SIG-M5 treated with dmso at 0.1 percent for 504 hours (cell line): Measurements from ENCODE around the gene PTHLH.

Experiments used
- DNase-seq: peaks from one replicate; lab custom pipeline; 2025; ENCODE audit not compliant: unreplicated experiment; lab: John Stamatoyannopoulos, UW

PTHLH gene

DNA sequence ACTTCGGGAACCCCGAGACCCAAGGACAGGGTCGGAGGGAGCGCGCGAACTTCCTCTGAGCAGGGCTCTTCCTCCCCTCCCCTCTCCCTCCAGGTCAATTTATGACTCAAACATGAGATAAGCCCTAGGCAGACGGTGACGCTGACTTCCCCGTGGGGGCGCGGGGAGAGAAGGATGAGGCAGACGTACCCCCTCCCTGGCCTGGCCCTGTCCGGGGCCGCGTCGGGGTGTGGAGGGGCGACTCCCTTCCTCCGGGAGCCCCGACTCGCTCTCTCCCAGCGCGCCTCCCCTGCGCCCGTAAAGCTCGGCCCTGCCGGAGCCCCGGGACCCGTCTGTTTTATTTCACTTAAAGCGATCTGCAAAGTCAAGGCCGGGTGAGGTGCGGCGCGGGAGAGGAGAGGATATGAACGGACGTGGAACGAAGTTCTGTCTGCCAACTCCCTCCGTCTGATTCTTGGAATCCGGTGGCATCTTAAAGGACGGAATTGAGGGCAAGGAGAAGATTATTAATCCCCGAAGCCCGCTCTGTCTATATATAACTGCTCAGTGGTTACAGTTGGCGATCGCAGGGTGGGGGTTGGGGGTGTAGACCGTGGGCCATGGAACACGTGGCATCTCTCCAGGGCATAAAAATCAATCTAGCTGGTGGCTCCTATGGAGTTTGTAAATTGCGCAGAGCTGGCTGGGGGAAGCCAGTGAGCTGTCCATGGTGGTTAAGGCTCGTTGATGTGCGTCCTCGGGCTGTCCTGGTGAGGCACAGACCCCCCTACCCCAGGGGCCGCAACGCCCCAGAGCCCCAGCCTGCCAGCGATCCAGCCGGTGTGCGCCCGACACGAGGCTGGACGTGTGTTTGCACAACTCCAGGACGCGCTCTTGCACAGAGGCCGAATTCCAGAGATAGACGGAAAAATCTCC, 2.9 kb upstream of the PTHLH start:
- DNase-seq = peak; percentile 18

DNA sequence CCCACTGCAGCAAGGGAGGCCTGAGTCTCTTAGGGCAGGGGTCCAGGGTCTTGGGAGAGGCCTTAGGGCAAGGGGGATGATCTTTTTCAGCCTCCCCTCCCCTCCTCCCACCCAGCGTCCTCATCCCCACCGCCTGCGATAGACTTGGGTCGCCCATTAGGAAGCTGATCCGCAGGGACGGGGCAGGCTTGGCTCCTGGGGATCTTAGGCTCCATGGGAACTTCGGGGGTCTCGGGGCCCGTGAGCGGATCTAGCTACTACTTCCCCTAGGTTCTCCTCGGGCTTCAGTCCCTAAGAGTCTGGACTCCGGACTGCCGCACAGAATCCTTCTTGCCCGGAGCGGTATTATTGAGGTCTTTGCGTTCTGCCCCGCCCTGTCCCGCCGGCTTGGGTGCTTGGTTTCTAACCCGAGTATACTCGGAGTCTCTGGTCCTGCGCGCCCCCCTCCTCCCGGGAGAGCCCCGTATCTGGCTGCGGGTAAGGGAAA, 2.2 kb upstream of the PTHLH start:
- no peak for DNase-seq

DNA sequence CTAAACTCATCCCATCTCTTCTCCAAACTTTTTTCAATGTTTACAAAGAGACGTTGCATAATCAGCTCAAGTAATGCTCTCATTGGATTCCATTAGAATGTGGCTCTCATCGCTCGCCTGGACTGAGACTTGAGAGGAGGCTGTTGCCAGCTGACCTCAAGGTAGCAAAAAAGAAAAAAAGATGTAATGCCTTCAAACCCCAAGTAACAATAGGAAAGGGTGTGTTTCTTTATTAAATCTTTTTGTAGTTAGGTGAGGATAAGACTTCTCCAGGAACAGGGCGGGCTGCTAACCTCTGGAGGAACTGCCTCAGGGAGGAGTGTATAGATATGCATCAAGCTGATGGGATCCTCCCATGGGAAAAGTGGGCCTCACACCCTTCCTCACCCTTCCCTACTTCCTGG, 956 bp upstream of the PTHLH start:
- no peak for DNase-seq

DNA sequence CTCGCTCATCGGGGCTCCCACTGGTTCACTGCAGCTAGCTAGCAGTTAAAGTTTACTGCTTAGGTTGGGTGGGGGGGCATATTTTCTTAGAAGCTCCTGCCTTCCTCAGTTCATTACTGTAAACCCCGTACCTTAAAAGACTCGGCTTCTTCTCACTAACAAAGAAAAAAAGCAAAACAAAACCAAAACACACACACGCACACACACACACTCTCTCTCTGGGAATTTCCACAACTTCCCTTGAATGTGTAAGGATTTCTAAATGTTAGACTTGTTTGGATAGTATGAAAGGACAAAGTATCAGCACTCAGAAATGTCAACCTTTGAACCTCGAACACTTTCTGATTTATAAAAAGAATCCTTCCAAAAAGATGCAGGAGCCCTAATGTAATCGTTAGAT, 927 bp downstream of the PTHLH start:
- no peak for DNase-seq

DNA sequence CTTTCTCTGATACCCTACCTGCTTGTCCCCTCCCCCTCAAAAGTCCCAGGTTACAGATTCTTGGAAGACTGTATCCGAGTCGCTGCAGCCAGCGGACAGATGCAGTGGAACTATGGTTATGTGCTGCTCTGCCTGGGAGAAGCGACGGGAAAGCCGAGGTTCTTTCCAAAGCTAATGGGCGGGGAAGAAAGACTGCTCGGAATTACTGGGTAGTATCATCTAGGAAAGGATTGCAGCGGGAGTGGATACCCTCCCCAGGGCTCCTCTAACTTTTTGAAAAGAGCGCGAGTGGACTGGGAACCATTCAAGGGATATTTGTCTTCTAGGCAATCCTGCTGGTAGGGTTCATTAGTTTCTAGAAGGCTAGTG, 1.4 kb downstream of the PTHLH start:
- no peak for DNase-seq

DNA sequence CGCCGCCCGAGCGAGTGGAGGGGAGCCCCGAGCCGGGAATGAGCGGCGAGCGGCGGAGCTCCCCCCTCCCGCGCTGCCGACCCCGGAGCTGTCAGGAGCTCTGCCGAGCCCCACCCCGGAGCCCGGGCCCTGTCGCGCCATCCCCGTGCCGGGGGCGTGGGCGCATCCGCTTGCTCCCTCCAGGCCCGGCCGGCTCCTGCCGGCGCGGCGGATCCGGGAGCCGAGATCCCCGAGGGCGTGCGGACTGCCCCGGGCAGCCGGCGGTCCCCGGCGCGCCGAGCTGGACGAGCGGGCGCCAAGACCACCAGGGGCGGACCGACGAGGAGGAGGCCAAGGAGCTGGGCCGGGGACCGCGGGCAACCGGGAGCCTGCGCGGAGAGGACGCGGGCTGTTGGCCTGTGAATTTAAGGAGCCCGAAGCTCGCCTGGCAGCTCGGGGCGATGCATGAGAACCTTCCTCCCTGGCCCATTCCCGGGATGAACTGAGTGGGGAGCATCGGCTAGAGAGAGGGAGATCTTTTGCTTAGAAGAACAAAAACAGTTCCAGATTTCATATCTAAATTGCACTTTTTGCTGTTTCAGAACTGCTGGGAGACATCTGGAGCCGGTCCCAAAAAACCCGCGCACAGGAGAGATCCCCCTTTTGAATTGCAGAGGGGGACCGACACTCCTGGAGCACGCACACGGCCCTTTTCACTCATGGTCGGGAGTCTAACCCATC, 2.0 kb downstream of the PTHLH start:
- no peak for DNase-seq

DNA sequence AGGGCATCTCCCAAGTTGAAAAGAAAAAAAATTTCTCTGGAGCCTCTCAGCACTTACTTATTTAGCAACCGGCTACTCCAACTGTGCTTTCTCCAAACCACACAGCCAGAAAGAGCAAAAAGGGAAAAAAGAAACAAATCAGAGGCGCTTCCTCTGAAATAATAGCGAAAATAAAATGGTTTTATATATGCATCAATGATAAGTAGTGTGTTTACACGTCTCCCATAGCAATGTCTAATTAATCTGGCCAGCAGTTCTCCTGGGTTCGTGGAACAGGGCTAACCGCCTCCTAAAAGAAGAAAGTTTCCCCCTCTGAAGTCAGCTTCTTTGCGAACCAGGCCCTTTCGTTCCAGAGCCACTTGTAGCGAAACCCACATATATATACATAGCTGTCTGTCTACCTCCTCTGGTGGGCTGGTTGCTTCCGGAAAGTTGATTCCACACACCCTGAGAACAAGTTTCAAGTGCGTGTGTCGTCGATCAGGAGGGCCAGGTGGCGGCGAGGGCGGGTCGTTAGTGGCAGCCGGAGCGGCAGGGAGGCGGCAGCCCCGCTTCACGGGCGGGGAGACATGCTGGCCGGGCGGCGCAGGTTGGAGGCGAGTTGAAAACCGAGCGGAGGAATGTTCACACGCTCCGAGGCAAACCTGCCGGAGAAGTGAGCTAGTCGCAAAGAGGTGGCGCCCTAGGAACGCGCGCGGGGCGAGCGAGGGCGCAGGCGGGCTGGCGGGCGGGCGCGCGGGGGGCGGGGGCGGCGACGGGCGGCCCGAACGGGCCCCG, 2.7 kb downstream of the PTHLH start:
- DNase-seq = peak; percentile 32

DNA sequence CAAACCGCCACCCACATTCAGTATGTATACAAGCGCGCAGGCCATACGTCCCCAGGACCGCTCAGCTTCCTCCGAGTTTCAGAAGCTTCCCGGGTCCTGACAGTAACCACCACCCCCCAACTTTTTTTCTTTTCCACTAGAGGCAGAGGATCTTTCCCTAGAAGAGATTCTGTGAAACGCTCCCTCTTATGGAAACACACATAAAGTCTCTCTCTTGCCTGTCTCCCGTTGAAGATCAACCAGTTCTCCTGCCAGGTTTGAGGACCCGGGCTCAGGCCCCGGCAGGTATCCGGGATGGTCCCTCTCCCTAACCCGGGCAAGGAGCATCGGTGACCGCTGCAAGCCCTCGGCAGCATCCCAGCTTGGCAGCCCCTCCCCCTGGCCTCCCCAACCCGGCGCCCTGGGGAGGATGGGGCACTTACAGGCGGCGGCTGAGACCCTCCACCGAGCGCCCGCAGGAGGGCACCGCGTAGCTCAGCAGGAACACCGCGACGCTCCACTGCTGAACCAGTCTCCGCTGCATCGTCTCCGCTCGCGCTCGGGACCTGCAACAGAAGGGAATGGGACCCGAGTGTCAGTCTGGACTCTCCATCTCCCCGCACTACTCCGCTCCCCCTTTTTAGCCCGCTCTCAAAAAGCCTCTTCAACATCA, 3.4 kb downstream of the PTHLH start:
- no peak for DNase-seq

DNA sequence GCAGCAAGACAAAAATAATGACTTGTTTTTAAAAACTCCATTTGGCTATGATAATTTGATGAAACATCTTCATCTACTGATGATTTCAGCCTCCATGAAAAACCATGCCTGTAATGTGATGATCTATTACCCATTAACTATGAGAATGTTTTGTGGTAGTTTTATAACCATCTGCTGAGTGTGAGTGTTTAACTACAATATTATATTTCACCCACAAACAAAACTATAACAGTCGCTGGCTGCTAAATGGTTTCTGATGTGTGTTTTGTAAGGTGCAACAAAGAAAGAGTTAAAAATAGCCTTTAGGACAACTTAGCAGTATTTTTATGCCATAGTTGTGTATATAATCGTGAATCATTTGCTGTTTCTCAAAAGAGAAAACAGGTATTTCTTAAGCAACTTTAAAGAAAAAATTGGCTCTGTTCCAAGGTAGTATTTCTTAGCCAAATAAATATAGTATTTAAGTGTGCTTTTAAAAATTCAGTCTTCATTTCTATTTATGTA, 4.9 kb downstream of the PTHLH start:
- no peak for DNase-seq

DNA sequence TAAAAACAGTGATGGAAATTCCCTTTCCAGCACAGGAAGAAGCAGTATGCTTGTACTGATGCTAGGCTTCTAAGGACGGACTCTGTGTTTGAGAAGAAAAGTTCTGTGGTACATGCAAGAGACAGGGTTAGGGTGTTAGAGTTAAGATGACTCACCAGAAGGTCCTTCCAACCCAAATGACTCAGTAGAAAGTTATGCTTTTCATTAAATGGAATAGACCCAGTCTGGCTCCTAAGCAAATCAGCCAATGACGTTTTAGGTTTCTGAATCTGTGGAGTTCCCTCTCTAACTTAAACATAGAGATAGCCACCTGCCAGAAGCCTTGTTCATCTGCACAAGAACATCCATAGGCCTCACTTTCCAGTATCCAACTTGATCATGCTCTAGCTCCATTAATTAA, 5.7 kb downstream of the PTHLH start:
- peak; percentile 23 for DNase-seq

DNA sequence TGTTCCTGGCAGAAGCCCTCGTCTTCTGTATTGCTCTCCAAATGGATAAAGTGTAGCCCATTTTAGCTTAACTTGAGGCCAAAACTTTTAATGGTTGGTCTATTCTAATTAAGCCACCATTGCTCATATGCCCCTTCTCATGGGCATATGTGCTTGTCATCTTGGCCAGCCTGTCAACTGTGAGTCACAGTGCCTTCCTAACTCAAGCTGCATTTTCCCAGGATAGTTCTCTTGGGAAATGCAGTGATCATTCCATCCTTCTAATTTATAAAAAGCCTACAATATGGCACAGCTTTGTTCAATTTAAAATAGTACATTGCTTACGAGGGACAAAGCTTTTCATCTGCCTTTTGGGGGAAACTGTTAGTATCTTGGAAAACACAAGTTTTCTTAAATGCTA, 6.6 kb downstream of the PTHLH start:
- no peak for DNase-seq

DNA sequence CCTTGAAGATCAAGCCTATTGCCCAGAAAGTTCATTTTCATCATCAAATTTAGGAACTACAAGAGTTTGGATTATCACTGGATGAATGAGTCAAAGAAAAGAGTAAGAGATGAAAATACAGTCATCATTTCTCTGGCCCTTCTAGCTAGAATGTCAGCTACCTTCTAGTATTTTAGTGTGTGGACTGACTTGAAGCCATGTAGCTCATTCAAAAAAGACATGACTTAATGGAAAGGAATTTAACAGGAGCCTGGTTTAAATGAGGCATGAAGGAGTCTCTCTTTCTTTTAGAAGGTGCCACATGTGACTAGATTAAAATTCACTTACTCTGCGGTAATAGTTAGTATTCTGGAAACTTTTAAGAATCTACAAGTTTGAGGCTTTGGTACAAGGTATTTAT, 7.1 kb downstream of the PTHLH start:
- no peak for DNase-seq

DNA sequence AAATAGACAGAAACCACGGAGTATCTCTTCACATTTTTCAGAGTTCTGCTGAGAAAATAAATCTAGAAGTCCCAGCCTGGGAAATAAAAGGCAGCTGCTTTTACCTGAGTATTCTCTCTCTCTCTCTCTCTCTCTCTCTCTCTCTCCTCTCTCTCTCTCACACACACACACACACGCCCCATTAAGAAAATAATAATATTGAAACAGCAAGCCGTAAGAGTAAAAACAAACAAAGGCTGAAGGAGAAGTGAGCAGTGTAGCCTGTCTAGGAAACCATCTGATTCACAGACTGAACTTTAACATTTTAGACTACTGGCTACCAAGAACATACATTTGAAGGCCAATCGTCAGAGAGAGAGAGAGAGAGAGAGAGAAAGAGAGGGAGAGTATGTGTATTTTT, 8.4 kb downstream of the PTHLH start:
- DNase-seq = no peak

DNA sequence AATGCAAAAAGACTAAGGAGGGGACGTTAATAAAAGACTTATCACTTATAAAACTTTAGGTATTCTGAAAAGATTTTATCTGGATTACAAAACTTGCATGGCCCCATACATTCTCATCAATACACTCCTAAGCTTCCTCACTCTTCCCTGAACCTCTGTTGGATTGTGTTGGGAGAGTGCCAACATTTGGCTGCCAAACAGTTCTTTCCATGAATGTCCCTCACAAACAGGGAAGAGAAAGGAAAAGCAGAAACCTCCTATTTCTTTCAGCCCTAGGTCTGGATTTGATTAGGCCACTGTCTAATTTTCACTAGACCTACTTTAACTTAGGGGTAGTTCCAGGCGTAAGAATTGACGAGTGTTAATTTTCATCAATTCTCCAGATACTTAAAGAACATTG, 11.7 kb downstream of the PTHLH start:
- DNase-seq = no peak

DNA sequence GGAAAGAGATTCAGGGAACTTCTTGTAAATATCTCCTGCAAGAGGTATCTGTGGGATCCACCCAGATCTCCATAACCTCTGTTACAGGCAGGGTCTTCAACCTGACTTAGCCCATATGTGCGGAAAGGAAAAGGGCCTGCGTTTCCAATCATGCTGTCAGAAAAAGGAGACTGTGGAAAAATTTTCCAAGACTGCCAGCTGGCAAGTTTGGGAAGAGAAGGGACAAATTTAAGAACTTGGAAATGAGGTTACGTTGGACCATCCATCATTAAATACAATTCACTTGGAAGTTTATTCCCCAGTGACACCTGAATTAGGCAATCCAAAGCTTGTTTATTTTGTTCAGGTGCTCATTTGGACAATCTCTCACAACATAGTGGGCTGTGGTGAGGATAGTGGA, 13.9 kb downstream of the PTHLH start:
- DNase-seq = no peak

DNA sequence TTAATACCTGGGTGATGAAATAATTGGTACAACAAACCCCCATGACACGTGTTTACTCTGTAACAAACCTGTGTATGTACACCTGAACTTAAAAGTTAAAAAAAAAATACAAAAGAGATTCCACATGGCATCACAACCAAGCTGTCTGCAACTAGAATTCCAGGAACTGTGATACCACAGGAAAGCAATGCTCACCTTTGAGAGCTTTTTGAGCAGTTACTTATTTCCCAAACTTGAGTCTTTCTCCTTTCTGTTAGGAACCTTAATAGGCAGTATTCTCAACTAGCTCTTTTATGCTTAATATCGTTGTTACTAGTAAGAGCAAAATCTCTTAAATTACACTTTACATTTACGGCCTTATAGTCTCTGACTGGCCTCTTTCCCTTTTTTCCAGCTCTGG, 15.2 kb downstream of the PTHLH start:
- no peak for DNase-seq

DNA sequence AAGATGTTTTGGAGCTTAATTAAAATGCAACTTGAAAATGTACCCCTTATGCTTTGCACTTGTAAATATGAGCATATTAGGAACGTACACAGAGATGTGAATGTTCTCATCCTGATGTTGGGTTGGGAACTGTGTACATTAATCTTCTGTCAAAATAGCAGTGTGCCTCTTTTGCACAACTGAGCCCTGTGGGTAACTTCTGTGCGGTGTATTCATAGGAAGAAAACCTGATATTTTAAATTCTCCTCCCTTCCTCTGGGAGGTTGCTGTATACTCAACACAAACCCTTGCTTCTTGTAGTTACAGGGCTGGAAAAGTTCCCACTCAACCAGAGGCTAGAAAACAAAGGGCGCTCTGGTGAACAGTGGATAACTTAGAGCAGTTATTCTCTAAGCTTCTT, 18.7 kb downstream of the PTHLH start:
- DNase-seq = no peak

DNA sequence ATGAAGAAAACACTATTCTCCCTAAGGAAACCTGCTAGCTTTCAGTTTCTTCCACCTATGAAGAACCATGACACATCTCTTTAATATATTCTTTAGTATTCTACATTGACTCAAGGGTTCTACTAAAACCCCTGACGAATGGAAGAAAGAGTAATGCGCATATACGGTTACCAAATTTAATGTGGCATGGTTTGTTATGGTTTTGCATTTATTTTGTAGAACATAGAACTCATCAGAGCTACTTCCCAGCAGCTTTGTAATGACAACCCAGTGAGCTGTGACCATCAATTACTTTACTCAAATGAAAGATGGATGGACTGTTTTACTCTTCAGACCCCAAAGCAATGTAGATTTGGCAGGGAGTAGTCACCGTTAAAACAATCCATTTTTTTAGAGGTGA, 19.2 kb downstream of the PTHLH start:
- no peak for DNase-seq

DNA sequence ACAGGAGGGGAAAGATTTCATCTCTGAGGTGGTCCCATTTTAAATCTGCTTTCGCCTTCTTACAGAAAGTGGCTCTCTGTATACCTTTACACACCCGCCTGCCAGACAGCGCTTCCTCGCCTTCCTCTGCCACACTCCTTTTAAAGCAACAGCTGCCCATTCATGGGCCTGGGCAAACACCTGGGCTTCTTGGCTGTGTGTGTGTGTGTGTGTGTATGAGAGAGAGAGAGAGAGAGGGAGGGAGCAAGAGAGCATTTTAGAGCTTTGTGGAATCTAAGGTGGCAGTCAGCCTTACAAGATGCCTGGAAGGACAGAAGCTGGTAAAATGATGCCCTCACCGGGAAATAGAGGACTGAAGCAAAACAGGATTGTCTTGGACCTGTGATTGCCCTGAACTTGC, 20.0 kb downstream of the PTHLH start:
- no peak for DNase-seq

DNA sequence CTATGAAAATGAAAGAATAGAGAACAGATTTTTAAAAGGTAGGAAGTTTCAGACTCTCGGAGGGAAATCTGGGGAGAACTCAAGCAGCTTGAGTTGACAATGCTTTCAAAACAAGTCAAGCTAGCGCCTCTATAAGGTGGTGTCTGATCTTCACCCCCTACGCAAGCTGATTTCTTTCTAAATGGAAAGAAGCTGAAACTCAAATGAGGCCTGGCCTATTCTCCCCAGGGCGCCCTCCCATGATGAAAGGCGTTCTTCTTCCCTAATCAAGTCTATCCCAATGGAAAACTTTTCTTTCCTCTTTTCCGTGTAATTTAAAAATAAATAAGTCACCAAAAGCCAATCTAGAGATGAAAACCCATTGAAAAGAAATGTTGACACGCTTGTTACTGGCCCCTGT, 20.6 kb downstream of the PTHLH start:
- no peak for DNase-seq

DNA sequence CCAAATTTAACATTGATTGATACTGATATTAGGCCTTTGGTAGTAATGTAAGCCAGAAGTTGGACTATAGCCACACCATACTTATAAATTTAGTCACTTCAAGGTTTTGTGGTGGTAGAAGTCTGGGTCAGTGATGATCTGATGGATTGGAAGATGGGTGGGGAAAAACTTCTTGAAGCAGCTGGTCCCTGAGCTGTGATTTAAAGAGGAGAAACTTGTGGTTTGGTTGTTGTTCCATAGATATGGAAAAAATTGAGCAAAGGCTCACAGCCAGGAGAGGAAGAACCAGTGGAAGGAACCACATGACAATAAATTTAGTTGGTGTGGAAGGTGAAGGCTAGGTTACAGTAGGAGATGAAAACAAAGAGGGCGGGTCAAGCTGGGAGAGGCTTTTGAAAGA, 26.1 kb downstream of the PTHLH start:
- no peak for DNase-seq
